A172 (cell line): ENCODE measurements around the gene ACP5. TPM values are rescaled to one million over a fixed set of nuclear protein-coding genes. Genes with fewer than 3 reads are reported as not detected.

Experiments used
- DNase-seq: peaks from one replicate; pipeline ENCODE4 v3.0.0-alpha.2; 2015; ENCODE audit warnings: low spot score
- total RNA-seq: library from RNA; depleted of rRNA; stranded (reverse); fragments of >200 nt; shearing (Covaris generic); gene quantifications from 2 replicates; pipeline ENCODE4 v1.2.3, GENCODE V29; 2014; rRNA removed

Gene ACP5
- total RNA-seq, 1 experiment from 2014 or later, result 15.5 TPM

DNA sequence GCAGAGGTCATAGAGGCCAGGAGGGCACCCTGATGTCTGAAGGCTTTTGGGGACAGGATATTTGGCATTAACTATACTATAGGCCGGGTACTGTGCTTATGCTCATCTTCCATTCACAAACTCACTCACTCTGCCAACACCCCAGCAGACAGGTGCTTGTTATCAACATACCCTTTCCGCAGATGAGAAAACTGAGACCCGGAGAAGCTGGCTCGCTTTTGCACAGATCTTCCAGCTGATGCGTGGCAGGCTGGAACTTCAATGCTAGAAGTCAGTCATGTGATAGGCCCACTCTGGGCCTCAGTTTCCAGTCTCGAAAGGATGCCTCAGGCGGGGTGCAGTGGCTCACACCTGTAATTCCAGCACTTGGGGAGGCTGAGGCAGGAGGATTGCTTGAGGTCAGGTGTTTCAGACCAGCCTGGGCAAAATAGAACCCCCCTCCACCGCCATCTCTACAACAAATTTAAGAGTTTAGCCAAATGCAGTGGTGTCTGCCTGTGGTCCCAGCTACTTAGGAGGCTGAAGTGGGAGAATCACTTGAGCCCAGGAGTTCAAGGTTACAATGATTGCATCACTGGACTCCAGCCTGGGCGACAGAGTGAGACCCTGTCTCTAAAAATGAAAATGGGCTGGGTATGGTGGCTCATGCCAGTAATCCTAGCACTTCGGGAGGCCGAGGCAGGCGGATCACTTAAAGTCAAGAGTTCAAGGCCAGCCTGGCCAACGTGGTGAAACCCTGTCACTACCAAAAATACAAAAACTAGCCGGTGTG is 29.3 kb downstream of the ACP5 start:
- DNase-seq, result no peak

GRCh38 chr19:11541238-11541637 is 36.2 kb downstream of the ACP5 start:
- no peak for DNase-seq

GRCh38 chr19:11540645-11541044 is 36.8 kb downstream of the ACP5 start:
- DNase-seq, result peak; percentile 31

- DNase-seq, result no peak
Measured at GRCh38 chr19:11539495-11540365, 37.7 kb downstream of the ACP5 start.

- no peak for DNase-seq
Measured at GRCh38 chr19:11538232-11539036, 39.0 kb downstream of the ACP5 start, which contains the start of gene CNN1. Gene CNN1 (plus strand): TSS chr19:11538851. CDS start chr19:11538928, 77 bp downstream.

GRCh38 chr19:11535792-11536595 is 41.5 kb downstream of the ACP5 start:
- DNase-seq, result peak; percentile 78

- no peak for DNase-seq
Measured at GRCh38 chr19:11534948-11535347, 42.5 kb downstream of the ACP5 start.

DNA sequence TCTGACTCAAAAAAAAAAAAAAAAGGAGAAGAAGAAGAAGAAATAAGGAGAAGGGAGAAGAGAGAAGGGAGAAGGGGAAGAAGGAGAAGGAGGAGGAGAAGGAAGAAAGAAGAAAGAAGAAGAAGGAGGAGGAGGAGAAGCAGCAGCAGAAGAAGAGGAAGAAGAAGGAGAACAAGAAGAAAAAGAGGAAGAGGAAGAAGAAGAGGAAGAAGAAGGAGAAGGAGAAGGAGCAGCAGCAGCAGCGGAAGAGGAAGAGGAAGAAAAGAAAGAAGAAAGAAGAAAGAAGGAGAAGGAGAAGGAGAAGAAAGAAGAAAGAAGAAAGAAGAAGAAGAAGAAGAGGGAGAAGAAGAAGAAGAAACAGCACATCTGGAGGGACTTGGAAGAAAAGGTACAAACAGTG is 42.9 kb downstream of the ACP5 start:
- no peak for DNase-seq

GRCh38 chr19:11530432-11530831 is 47.0 kb downstream of the ACP5 start:
- peak; percentile 61 for DNase-seq

DNA sequence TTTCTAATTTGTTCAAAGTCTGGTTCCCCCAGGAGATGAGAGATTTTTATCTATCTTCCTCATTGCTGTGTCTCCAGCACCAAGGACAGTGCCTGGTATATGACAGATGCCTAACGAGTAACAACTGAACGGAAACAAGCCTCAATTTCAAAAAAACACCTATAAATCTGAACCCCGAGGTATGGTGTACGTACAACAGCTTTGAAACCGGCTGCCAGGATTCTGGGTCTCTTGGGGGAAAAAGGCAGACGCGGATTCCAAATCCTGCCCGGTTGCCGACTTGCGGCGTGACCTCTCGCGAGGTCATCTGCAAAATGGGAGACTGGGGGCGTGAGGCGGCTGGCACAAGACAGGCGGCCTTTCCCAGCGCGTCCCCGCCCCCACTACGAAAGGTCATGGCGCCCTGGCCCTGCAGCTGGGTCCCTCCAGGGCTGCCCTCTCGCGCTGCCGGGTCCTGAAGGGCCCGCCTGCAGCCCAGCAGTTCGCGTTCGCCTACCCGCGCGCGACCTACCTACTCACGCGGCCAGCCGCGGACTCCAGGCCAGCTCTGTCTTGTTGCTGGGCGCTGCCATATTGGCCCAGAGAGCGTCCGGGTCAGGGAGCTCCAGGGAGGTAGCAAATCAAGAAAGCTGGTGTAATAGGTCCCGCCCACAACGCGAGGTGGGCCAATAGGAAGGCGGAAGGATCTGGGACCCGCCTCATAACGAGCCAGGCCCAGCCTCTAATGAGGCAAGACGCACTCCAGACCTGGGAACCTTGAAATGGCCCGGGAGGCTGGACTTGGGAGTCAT is 48.7 kb downstream of the ACP5 start, which contains the start of gene ECSIT:
ECSIT (minus strand) TSS at position 584 of the 791 bp plus-strand sequence. CDS start 9,964 bp downstream, outside the sequence.
- DNase-seq, result peak; percentile 99

Other genes starting within 250 kb of the ACP5 start
- 1.3 and 2.6 TPM in 2 replicates for gene RAB3D, start 238.0 kb downstream of the ACP5 start, total RNA-seq
- 54.9 and 114 TPM in 2 replicates for gene TMEM205, start 231.4 kb downstream of the ACP5 start, total RNA-seq
- gene CCDC159, start 231.1 kb downstream of the ACP5 start, total RNA-seq, result 1.3 and 10.1 TPM in 2 replicates
- gene PLPPR2, start 222.2 kb downstream of the ACP5 start, total RNA-seq, result 15.7 and 19.4 TPM in 2 replicates
- gene SWSAP1, start 203.0 kb downstream of the ACP5 start, total RNA-seq, result 0.65 and 1.6 TPM in 2 replicates
- gene EPOR, start 193.3 kb downstream of the ACP5 start, total RNA-seq, result 3.7 and 5.3 TPM in 2 replicates
- 4.8 and 11.1 TPM in 2 replicates for gene RGL3, start 158.3 kb downstream of the ACP5 start, total RNA-seq
- gene ODAD3, start 142.5 kb downstream of the ACP5 start, total RNA-seq, result 1.5 and 6.1 TPM in 2 replicates
- 149 and 173 TPM in 2 replicates for gene PRKCSH, start 142.0 kb downstream of the ACP5 start, total RNA-seq
- not detected in 2 replicates for gene ELAVL3, start 96.6 kb downstream of the ACP5 start, total RNA-seq
- gene ZNF653, start 71.8 kb downstream of the ACP5 start, total RNA-seq, result 5.2 and 21.2 TPM in 2 replicates
- gene ECSIT, start 48.5 kb downstream of the ACP5 start, total RNA-seq, result 44.0 and 54.0 TPM in 2 replicates
- 0.78 and 1.9 TPM in 2 replicates for gene CNN1, start 38.8 kb downstream of the ACP5 start, total RNA-seq
- 66.7 and 69.2 TPM in 2 replicates for gene ELOF1, start 18.4 kb downstream of the ACP5 start, total RNA-seq
- gene ZNF627, start 19.8 kb upstream of the ACP5 start, total RNA-seq, result 18.8 and 23.0 TPM in 2 replicates
- 6.9 and 17.8 TPM in 2 replicates for gene ZNF823, start 161.3 kb upstream of the ACP5 start, total RNA-seq
- gene ZNF441, start 189.4 kb upstream of the ACP5 start, total RNA-seq, result 6.2 and 6.9 TPM in 2 replicates
- not detected in 2 replicates for gene ZNF491, start 220.9 kb upstream of the ACP5 start, total RNA-seq
- gene ZNF440, start 236.6 kb upstream of the ACP5 start, total RNA-seq, result 8.6 and 13.4 TPM in 2 replicates